Endothelial cell of umbilical vein (primary cell): ENCODE measurements around the gene RASSF10. TPM values are rescaled to one million over a fixed set of nuclear protein-coding genes. Genes with fewer than 3 reads are reported as not detected.

ENCODE experiments used
- BruUV-seq: library from RNA; stranded (reverse); fragments of 400-500 nt; replicated peaks from 2 replicates; lab custom pipeline; 2021; lab: Mats Ljungman, UMichigan
- CTCF ChIA-PET: fragments of 300-600, 350-600 bp; sonication (Branson Sonifier 250); formaldehyde crosslinking; loops from one replicate; lab custom pipeline; 2021; ENCODE audit warnings: antibody characterized with exemption, inconsistent platforms; lab: Charles Lee
- POLR2A ChIA-PET: fragments of 300-600, 350-600 bp; sonication (Branson Sonifier 250); formaldehyde crosslinking; loops from one replicate; lab custom pipeline; 2021; ENCODE audit warnings: antibody characterized with exemption, inconsistent platforms; lab: Charles Lee
- DNase-seq: peaks from one replicate; pipeline ENCODE4 v3.0.0-alpha.2; 2011; ENCODE audit warnings: low read depth, low spot score
- FAIRE-seq: peaks from 2 replicates; lab custom pipeline; 2011; peaks lifted over from hg19 to GRCh38; lab: Jason Lieb, UNC
- H2AFZ ChIP-seq: 2 replicates; pipeline ENCODE4 v1.6.0; 2012; ENCODE audit warnings: low read depth, low read length, control low read depth, inconsistent platforms
- H3K27ac ChIP-seq: 2 replicates; pipeline ENCODE4 v1.5.1; 2011; ENCODE audit warnings: low read depth, mild to moderate bottlenecking, control low read depth, low read length, moderate library complexity; ENCODE audit not compliant: insufficient read depth
- H3K27me3 ChIP-seq, 2 experiments: 2 replicates each; pipeline versions ENCODE4 v1.6.0 to v1.6.1; 2011; ENCODE audit warnings: low read length in 2 of 2, mixed read lengths in 1 of 2; ENCODE audit not compliant: control insufficient read depth in 2 of 2, insufficient read depth in 2 of 2
- H3K36me3 ChIP-seq, 2 experiments: 2 replicates in 1 of 2; 3 replicates in 1 of 2; pipeline ENCODE4 v1.5.1; 2011; ENCODE audit warnings: low read length in 2 of 2, mild to moderate bottlenecking in 1 of 2, moderate library complexity in 1 of 2; ENCODE audit not compliant: control insufficient read depth in 2 of 2, insufficient read depth in 2 of 2; ENCODE audit errors: extremely low read depth in 1 of 2
- H3K4me1 ChIP-seq: 3 replicates; pipeline ENCODE4 v1.5.1; 2011; ENCODE audit warnings: mild to moderate bottlenecking, low read length; ENCODE audit not compliant: control insufficient read depth, insufficient read depth; ENCODE audit errors: extremely low read depth
- H3K4me2 ChIP-seq: 2 replicates; pipeline ENCODE4 v1.6.1; 2011; ENCODE audit warnings: low read length, control low read depth, mixed read lengths; ENCODE audit not compliant: insufficient read depth
- H3K4me3 ChIP-seq, 3 experiments: fragments of 200-600 bp in 1 of 3; sonication (generic), shearing (Covaris generic) in 1 of 3; replicated peaks in 1 of 3; 2 replicates each; pipeline ENCODE4 v1.5.1; 2011 to 2016; ENCODE audit warnings: control low read depth in 3 of 3, low read length in 3 of 3, mild to moderate bottlenecking in 2 of 3, inconsistent platforms in 1 of 3, low read depth in 1 of 3, moderate library complexity in 1 of 3; ENCODE audit not compliant: insufficient read depth in 1 of 3
- H3K79me2 ChIP-seq: 2 replicates; pipeline ENCODE4 v1.6.0; 2012; ENCODE audit warnings: low read length, inconsistent platforms; ENCODE audit not compliant: control insufficient read depth, insufficient read depth
- H3K9ac ChIP-seq: replicated peaks from 2 replicates; pipeline ENCODE3; 2011; ENCODE audit warnings: low read length, control low read depth; ENCODE audit not compliant: insufficient read depth; ENCODE audit errors: extremely low read depth
- H3K9me1 ChIP-seq: replicated peaks from 3 replicates; pipeline ENCODE4 v1.6.0; 2011; ENCODE audit warnings: mild to moderate bottlenecking, low read length; ENCODE audit not compliant: control insufficient read depth, insufficient read depth; ENCODE audit errors: extremely low read depth
- H3K9me3 ChIP-seq: replicated peaks from 2 replicates; pipeline ENCODE4 v1.5.1; 2012; ENCODE audit warnings: low read length, inconsistent platforms; ENCODE audit not compliant: control insufficient read depth, insufficient read depth
- H4K20me1 ChIP-seq: replicated peaks from 2 replicates; pipeline ENCODE3; 2011; ENCODE audit warnings: mild to moderate bottlenecking, low read length; ENCODE audit not compliant: control insufficient read depth, insufficient read depth; ENCODE audit errors: extremely low read depth
- CTCF ChIP-seq, 2 donors: IDR thresholded peaks; 1 replicate in 1 of 2; 2 replicates in 1 of 2; pipeline ENCODE4 v1.5.1; 2011; ENCODE audit warnings: low read length in 2 of 2, mild to moderate bottlenecking in 2 of 2, moderate library complexity in 2 of 2, control low read depth in 1 of 2, inconsistent platforms in 1 of 2, low read depth in 1 of 2; ENCODE audit not compliant: insufficient read depth in 1 of 2; ENCODE audit errors: extremely low read depth in 1 of 2
- EZH2 ChIP-seq: IDR thresholded peaks from 2 replicates; pipeline ENCODE4 v1.6.1; 2012; ENCODE audit warnings: borderline replicate concordance, low read depth, mild to moderate bottlenecking, moderate library complexity, low read length, inconsistent platforms; ENCODE audit not compliant: severe bottlenecking
- FOS ChIP-seq: IDR thresholded peaks from 2 replicates; pipeline ENCODE4 v1.6.1; 2011; ENCODE audit warnings: mild to moderate bottlenecking, low read length, moderate library complexity, borderline replicate concordance; ENCODE audit not compliant: insufficient read depth
- GATA2 ChIP-seq: IDR thresholded peaks from 2 replicates; pipeline ENCODE4 v1.7.0; 2011; ENCODE audit warnings: low read depth, mild to moderate bottlenecking, moderate library complexity, mixed read lengths, low read length; ENCODE audit not compliant: insufficient read length, insufficient read depth
- JUN ChIP-seq: IDR thresholded peaks from 2 replicates; pipeline ENCODE4 v1.6.1; 2011; ENCODE audit warnings: borderline replicate concordance, low read depth; ENCODE audit not compliant: insufficient read length, insufficient read depth
- MAX ChIP-seq: IDR thresholded peaks from 2 replicates; pipeline ENCODE4 v1.6.1; 2011; ENCODE audit not compliant: insufficient read depth, insufficient read length
- MYC ChIP-seq: IDR thresholded peaks from one replicate; pipeline ENCODE4 v1.6.1; 2011; ENCODE audit warnings: mild to moderate bottlenecking, low read depth, low read length
- POLR2A ChIP-seq: IDR thresholded peaks from 2 replicates; pipeline ENCODE4 v1.6.1; 2012; ENCODE audit warnings: low read depth, mild to moderate bottlenecking, control low read depth, low read length
- POLR2AphosphoS5 ChIP-seq: IDR thresholded peaks from 2 replicates; pipeline ENCODE4 v1.6.1; 2012; ENCODE audit warnings: low read depth, mild to moderate bottlenecking, control low read depth, low read length, moderate library complexity; ENCODE audit not compliant: insufficient read depth
- dilution Hi-C: fragments of 300-500 bp; cut with MboI; formaldehyde crosslinking; loops from one replicate; pipeline ENCODE4 v1.15.0; 2019; ENCODE audit warnings: low sequenced_read_pairs; ENCODE audit not compliant: extremely low pct_ligation_motif_present
- intact Hi-C: fragments of 100-400 bp; cut with micrococcal nuclease; formaldehyde crosslinking; loops from one replicate; pipeline ENCODE4 v1.10.0; 2022
- polyA plus RNA-seq, 4 experiments: library from polyadenylated mRNA; depleted of rRNA in 3 of 4; stranded (reverse) in 3 of 4; unstranded in 1 of 4; fragments of >200 nt; gene quantifications; 2 replicates each; pipeline versions ENCODE4 v1.2.1 to v1.2.3, GENCODE V29; 2011 to 2012; ENCODE audit warnings: missing spikeins in 1 of 4
- total RNA-seq: library from RNA; stranded (reverse); gene quantifications from 2 replicates; pipeline ENCODE4 v1.2.3, GENCODE V29; 2021

RASSF10 gene
- total and polyA plus RNA-seq, 2 donors (not counting 3 experiments of a cell fraction or from before 2014, with no cell fraction given) = 0.03 TPM; not detected in 1

- no peaks in the 10 kb centered on the region for H3K4me1 ChIP-seq
- H3K36me3 ChIP-seq = no peaks in the 10 kb centered on the region
- no peak overlapping the region for H3K4me2 ChIP-seq
- no peaks in the 10 kb centered on the region for H3K9me3 ChIP-seq
- peaks cover 11 to 27% of the 10 kb centered on the region in 2 experiments for H3K27me3 ChIP-seq
- intact Hi-C loops (no loop called here), dilution Hi-C loops (no loop called here)
- no peak for FAIRE-seq
- ChIA-PET CTCF (interaction anchor here (1.6 kb wide), 1 partner anchor 10 kb away, joined by 3 read pairs; no protein-coding TSS in a partner anchor), POLR2A (no interaction called here)
- no peaks in the 10 kb centered on the region for H3K79me2 ChIP-seq
- no peak overlapping the region for H2AFZ ChIP-seq
- H3K9me1 ChIP-seq = no peaks in the 10 kb centered on the region
- no peak overlapping the region for H3K4me3 ChIP-seq
- no peak overlapping the region for H3K27ac ChIP-seq
- H4K20me1 ChIP-seq = no peaks in the 10 kb centered on the region
- TF ChIP-seq EZH2 (no peak), POLR2AphosphoS5 (no peak), MAX (no peak), CTCF (IDR thresholded peaks at IDR 0.05; ENCODE audit: extremely low read depth in 1 of 2, insufficient read depth in 1 of 2, low read depth in 1 of 2, low read length in 2 of 2) (no peak), GATA2 (no peak), MYC (no peak), FOS (no peak), JUN (no peak), POLR2A (no peak)
- H3K9ac ChIP-seq = no peak overlapping the region
- no TSS peak for BruUV-seq
- no peak for DNase-seq
Observed at GRCh38 chr11:13051257-13051656, 42.1 kb downstream of the RASSF10 start.
